Panc1 (cell line): ENCODE measurements around the gene TFDP1. TPM values are rescaled to one million over a fixed set of nuclear protein-coding genes. Genes with fewer than 3 reads are reported as not detected.

ENCODE experiments used
- ATAC-seq: fragments of 200-7000 bp; cut with Tn5 transposase; 2 replicates; pipeline ENCODE4 v1.9.1; 2020; ENCODE audit warnings: mild to moderate bottlenecking, moderate library complexity
- BruUV-seq: library from RNA; stranded (reverse); fragments of 400-500 nt; replicated peaks from 2 replicates; lab custom pipeline; 2021; lab: Mats Ljungman, UMichigan
- CTCF ChIA-PET: fragments of 300-600 bp; sonication (Branson Sonifier 250); formaldehyde crosslinking; loops from one replicate; lab custom pipeline; 2022; ENCODE audit warnings: antibody characterized with exemption; lab: Charles Lee
- POLR2A ChIA-PET: fragments of 300-600 bp; sonication (Branson Sonifier 250); formaldehyde crosslinking; loops from one replicate; lab custom pipeline; 2022; ENCODE audit warnings: antibody characterized with exemption; lab: Charles Lee
- DNase-seq: peaks from one replicate; pipeline ENCODE4 v3.0.0-alpha.2; 2010; ENCODE audit warnings: low read depth, low spot score
- H3K27ac ChIP-seq: 2 replicates; pipeline ENCODE4 v1.5.1; 2011; ENCODE audit warnings: mild to moderate bottlenecking, low read length, inconsistent platforms
- H3K27me3 ChIP-seq: fragments of 200-500 bp; sonication (Bioruptor generic); 2 replicates; pipeline ENCODE4 v1.6.0; 2014; ENCODE audit warnings: low read length, inconsistent platforms; ENCODE audit not compliant: control insufficient read depth, insufficient read depth
- H3K36me3 ChIP-seq: fragments of 200-500 bp; sonication (Bioruptor generic); 2 replicates; pipeline ENCODE4 v1.5.1; 2014; ENCODE audit warnings: inconsistent platforms, mild to moderate bottlenecking, low read length, moderate library complexity; ENCODE audit not compliant: control insufficient read depth, insufficient read depth
- H3K4me1 ChIP-seq: 2 replicates; pipeline ENCODE4 v1.5.1; 2011; ENCODE audit warnings: inconsistent platforms, mild to moderate bottlenecking, low read length, moderate library complexity; ENCODE audit not compliant: control insufficient read depth, insufficient read depth
- H3K4me3 ChIP-seq, 2 experiments: 2 replicates each; pipeline ENCODE4 v1.5.1; 2011 to 2012; ENCODE audit warnings: low read depth in 2 of 2, low read length in 2 of 2, mild to moderate bottlenecking in 2 of 2, inconsistent platforms in 1 of 2, moderate library complexity in 1 of 2
- H3K9me3 ChIP-seq: fragments of 200-500 bp; sonication (Bioruptor generic); 2 replicates; pipeline ENCODE4 v1.5.1; 2014; ENCODE audit warnings: low read depth, mild to moderate bottlenecking, inconsistent platforms, low read length, moderate library complexity; ENCODE audit not compliant: control insufficient read depth, insufficient read depth
- CTCF ChIP-seq: fragments of 450-650 bp; IDR thresholded peaks from 2 replicates; pipeline ENCODE4 v1.5.1; 2017; ENCODE audit warnings: mild to moderate bottlenecking
- REST ChIP-seq, 2 experiments: IDR thresholded peaks; 2 replicates each; pipeline ENCODE4 v1.6.1; 2011 to 2012; ENCODE audit warnings: low read depth in 2 of 2, control low read depth in 1 of 2, low read length in 1 of 2, mild to moderate bottlenecking in 1 of 2, moderate library complexity in 1 of 2; ENCODE audit not compliant: insufficient read depth in 1 of 2
- SIN3A ChIP-seq: IDR thresholded peaks from 2 replicates; pipeline ENCODE4 v1.6.1; 2012; ENCODE audit warnings: low read depth, mild to moderate bottlenecking, low read length, moderate library complexity, borderline replicate concordance; ENCODE audit not compliant: insufficient read depth
- TCF7L2 ChIP-seq: IDR thresholded peaks from 2 replicates; pipeline ENCODE4 v1.6.1; 2011; ENCODE audit warnings: mild to moderate bottlenecking, low read depth, low read length, inconsistent platforms
- in situ Hi-C: cut with HindIII; loops from 2 replicates; pipeline ENCODE4 v1.10.0; 2016; ENCODE audit warnings: low sequenced_read_pairs, low pct_unique_long_range_greater_than_20kb
- intact Hi-C: fragments of 100-400 bp; cut with micrococcal nuclease; formaldehyde crosslinking; loops from one replicate; pipeline ENCODE4 v1.10.0; 2022; ENCODE audit not compliant: unreplicated experiment
- total RNA-seq: library from RNA; stranded (reverse); gene quantifications from one replicate; pipeline ENCODE4 v1.2.1, GENCODE V29; 2021; ENCODE audit not compliant: unreplicated experiment

Gene TFDP1
- total RNA-seq, 1 experiment from 2014 or later: 91.6 TPM

- no TSS peak for BruUV-seq
- H3K27ac ChIP-seq: no peak overlapping the region
- H3K4me1 ChIP-seq: peaks cover 7% of the 10 kb centered on the region; the same call in 1 of the 2 replicates
- H3K4me3 ChIP-seq: no peak overlapping the region
- in situ Hi-C loops: no loop called here
- TF ChIP-seq TCF7L2: no peak
- no peak for TF ChIP-seq SIN3A
- no peak for TF ChIP-seq REST (IDR thresholded peaks at IDR 0.05; ENCODE audit: insufficient read depth in 1 of 2, low read depth in 2 of 2, low read length in 1 of 2)
- no peak for TF ChIP-seq CTCF
- ATAC-seq (no peak), DNase-seq (no peak)
- ChIA-PET CTCF (no interaction called here), POLR2A (no interaction called here)
- intact Hi-C loops: no loop called here
- no peaks in the 10 kb centered on the region; the same call in 1 of the 2 replicates for H3K36me3 ChIP-seq
- no peaks in the 10 kb centered on the region for H3K9me3 ChIP-seq
- H3K27me3 ChIP-seq: no peaks in the 10 kb centered on the region
Measured at GRCh38 chr13:113589251-113589960, 4.9 kb downstream of the TFDP1 start.

- no peaks in the 10 kb centered on the region; the same call in 1 of the 2 replicates for H3K36me3 ChIP-seq
- POLR2A ChIA-PET: no interaction called here
- H3K27me3 ChIP-seq: no peaks in the 10 kb centered on the region
- H3K27ac ChIP-seq: no peak overlapping the region
- in situ Hi-C loops (no loop called here), intact Hi-C loops (no loop called here)
- H3K9me3 ChIP-seq: no peaks in the 10 kb centered on the region
- TF ChIP-seq REST (IDR thresholded peaks at IDR 0.05; ENCODE audit: insufficient read depth in 1 of 2, low read depth in 2 of 2, low read length in 1 of 2): no peak
- H3K4me1 ChIP-seq: peaks cover 7% of the 10 kb centered on the region; the same call in 1 of the 2 replicates
- no TSS peak for BruUV-seq
- DNase-seq: no peak
- ATAC-seq: no peak
- no peak overlapping the region for H3K4me3 ChIP-seq
- CTCF ChIA-PET: no interaction called here
Measured at GRCh38 chr13:113589961-113590339, 5.4 kb downstream of the TFDP1 start.
